ENCODE results near the gene C1orf167.
A peak's percentile ranks its signal among the peaks of the same experiment; 100 is the strongest.

C1orf167 gene

DNA sequence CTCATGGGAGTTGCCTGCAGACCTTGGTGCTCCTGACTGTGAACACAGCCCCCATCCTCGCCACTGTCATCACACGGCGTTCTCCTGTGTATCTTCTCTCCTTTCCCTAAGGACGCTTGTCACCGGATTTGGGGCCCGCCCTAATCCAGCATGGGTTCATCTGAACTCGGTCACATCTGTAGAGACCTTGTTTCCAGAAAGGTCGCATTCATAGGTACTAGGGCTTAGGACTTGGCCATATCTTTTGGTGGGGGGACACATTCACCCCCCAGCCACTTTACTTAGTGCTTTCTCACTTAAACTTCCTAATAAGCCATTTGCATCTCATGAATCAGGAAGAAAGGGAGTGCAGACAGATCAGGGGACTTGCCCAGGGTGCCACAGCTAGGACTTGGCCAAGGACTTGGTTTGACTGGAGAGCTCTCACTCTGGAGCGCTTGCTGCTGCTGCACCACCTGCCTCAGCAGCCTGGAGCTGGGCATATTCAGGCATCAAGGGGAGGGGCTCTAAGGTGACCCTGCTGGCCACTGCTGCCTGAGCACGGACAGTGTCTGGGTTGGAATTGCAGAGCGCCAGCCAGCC is 75.9 kb downstream of the C1orf167 start:
- DNase-seq: no peak

DNA sequence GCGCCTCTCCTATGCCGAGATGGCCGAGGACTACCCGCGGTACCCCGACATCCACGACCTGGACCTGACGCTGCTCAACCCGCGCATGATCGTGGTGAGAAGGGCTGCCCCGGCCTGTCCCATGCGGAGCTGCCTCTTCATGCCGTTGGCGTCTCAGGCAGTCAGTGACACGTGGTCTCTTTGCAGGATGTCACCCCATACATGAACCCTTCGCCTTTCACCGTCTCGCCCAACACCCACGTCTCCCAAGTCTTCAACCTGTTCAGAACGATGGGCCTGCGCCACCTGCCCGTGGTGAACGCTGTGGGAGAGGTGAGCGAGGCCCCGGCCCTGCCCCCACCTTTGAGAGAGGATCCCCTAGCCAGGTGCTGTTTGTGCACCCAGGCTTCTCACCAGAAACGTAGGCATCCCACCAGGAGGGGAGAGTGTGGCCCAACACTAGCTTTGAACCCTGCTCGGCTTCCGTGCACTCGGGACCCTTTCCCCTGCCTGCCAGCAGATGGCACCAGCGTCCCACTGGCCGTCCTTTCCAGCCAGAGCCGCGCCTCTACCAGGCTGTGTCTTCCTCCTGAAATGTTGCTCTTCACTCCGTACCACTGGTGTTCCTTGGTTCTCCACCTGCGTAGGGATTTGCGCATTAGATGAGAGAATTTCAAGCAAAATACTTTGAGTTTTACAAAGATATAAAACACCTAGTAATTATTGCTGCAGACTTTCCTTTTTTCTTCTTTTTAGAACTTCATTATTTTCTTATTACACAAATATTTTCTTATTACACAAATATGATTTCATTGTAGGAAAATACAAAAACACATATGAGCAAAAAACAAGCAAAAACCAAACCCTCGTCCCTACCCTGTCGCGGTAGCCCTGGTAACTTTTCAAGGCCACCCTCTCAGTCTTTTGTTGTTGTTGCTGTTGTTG is 76.6 kb downstream of the C1orf167 start:
- peak; percentile 76 to 82 for DNase-seq

All from activated T-cell treated with anti-CD3 and anti-CD28 coated beads, Interleukin-2, amount 50 U/mL, for 48 hours (primary cell).